ENCODE measurements around the gene LYST. TPM values are rescaled to one million over a fixed set of nuclear protein-coding genes. Genes with fewer than 3 reads are reported as not detected.
A peak's percentile ranks its signal among the peaks of the same experiment; 100 is the strongest.

The LYST gene
- total and polyA plus RNA-seq, 10 donors: 9.0 to 169 (median 98.1) TPM

DNA sequence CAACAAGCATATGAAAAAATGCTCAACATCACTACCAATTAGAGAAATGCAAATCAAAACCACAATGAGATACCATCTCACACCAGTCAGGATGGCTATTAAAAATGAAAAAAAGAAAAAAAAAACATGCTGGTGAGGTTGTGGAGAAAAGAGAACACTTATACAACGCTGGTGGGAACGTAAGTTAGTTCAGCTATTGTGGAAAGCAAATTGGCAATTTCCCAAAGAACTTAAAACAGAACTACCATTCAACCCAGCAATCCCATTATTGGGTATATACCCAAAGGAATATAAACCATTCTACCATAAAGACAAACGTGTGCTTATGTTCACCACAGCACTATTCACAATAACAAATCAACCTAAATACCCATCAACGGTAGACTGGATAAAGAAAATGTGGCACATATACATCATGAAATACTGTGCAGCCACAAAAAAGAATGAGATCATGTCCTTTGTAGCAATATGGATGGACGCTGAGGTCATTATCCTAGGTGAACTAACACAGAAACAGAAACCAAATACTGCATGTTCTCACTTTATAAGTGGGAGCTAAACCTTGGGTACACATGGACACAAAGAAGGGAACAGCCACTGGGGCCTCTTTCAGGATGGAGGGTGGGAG lies 49.5 kb downstream of the LYST start:
- H3K4me3 ChIP-seq: no peak overlapping the region
- H3K9me3 ChIP-seq: no peaks in the 10 kb centered on the region
- H3K27me3 ChIP-seq (replicated peaks in 1 of 7): no peaks in the 10 kb centered on the region
- peaks cover 0 to 13% (median 0%) of the 10 kb centered on the region in 6 donors for H3K4me1 ChIP-seq
- no peak for DNase-seq
- 77 to 91% (median 82%) methylated on average over 5 of the region's 5 CpGs for WGBS, 5 donors
- peaks cover 0 to 32% (median 2%) of the 10 kb centered on the region in 6 donors for H3K36me3 ChIP-seq
- intact Hi-C loops (cut with DNase I; ENCODE audit: low total_unique reads): no loop called here
- no peak overlapping the region for H3K27ac ChIP-seq
- TF ChIP-seq, protein P1, sequence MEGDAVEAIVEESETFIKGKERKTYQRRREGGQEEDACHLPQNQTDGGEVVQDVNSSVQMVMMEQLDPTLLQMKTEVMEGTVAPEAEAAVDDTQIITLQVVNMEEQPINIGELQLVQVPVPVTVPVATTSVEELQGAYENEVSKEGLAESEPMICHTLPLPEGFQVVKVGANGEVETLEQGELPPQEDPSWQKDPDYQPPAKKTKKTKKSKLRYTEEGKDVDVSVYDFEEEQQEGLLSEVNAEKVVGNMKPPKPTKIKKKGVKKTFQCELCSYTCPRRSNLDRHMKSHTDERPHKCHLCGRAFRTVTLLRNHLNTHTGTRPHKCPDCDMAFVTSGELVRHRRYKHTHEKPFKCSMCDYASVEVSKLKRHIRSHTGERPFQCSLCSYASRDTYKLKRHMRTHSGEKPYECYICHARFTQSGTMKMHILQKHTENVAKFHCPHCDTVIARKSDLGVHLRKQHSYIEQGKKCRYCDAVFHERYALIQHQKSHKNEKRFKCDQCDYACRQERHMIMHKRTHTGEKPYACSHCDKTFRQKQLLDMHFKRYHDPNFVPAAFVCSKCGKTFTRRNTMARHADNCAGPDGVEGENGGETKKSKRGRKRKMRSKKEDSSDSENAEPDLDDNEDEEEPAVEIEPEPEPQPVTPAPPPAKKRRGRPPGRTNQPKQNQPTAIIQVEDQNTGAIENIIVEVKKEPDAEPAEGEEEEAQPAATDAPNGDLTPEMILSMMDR (IDR thresholded peaks at IDR 0.05 in 8 of 11, conservative IDR thresholded peaks at IDR 0.05 in 3 of 11): no peak
- TF ChIP-seq POLR2A (IDR thresholded peaks at IDR 0.05) (no peak), POLR2AphosphoS5 (IDR thresholded peaks at IDR 0.05) (no peak)

DNA sequence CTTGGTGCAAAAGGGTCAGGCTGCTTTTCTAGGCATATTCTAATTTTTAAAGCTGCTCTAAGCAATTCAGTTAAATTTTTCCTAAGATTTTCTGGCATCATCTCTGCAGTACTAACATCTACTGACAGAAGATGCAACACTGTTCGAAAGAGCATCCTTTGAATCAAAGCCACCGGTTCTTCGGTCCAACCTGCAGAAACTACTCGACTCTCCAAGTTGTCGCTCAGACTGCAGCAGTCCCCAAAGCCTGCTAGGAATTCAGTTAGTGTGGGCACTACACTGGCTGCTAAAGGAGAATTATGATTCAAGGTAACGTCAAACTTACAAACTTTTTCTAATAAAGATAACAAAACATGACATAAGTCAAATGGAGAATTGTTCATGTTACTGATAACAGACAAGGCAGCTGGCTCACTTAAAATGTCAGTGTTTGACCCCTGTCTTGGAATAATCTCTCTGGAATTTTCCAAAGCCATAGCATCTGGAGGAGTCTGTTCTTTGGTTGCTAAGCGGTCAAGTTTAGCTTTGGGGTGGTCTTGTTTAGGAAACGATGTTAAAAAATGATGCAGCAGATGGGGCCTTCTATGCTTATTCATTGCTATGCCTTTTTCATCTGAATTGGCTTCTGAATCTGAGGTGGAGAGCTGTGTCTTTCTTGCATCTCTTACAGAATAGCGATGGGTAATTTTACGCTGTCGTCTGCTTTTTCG lies 56.9 kb downstream of the LYST start:
- intact Hi-C loops (cut with DNase I; ENCODE audit: low total_unique reads): no loop called here
- H3K4me3 ChIP-seq: no peak overlapping the region
- peaks cover 0 to 13% (median 0%) of the 10 kb centered on the region in 6 donors for H3K4me1 ChIP-seq
- WGBS, 5 donors: 81 to 88% (median 87%) methylated on average over 12 of the region's 12 CpGs
- peaks cover 0 to 74% (median 24%) of the 10 kb centered on the region in 6 donors for H3K36me3 ChIP-seq
- peak overlapping the region in 3 of 8 donors; percentile 2 to 28 (median 6) for H3K27ac ChIP-seq
- no peaks in the 10 kb centered on the region for H3K27me3 ChIP-seq (replicated peaks in 1 of 7)
- no peak for DNase-seq
- TF ChIP-seq POLR2AphosphoS5 (IDR thresholded peaks at IDR 0.05) (no peak), POLR2A (IDR thresholded peaks at IDR 0.05) (no peak)
- TF ChIP-seq, protein P1 (IDR thresholded peaks at IDR 0.05 in 8 of 11, conservative IDR thresholded peaks at IDR 0.05 in 3 of 11): no peak
- no peaks in the 10 kb centered on the region for H3K9me3 ChIP-seq

DNA sequence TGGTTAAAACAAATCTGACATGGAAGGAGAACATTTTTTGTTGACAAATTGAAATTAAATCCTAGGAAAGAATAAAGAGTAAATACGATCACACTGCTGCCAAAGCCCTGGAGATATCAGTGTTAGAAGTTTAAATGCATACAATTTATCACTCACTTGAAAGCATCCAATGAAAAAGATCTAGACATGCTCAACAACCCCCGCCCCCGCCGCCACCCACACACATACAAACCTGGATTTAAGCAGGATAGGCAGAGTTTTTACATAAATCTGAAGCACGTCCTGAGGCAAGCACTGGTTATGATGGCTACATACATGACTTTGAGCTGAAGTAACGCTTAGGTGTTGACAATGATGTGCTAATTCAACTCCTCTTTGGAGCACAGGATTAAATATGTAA lies 58.5 kb downstream of the LYST start:
- Histone ChIP-seq H3K9me3 (no peaks in the 10 kb centered on the region), H3K36me3 (peaks cover 0 to 83% (median 31%) of the 10 kb centered on the region in 6 donors), H3K27ac (no peak overlapping the region), H3K27me3 (replicated peaks in 1 of 7) (no peaks in the 10 kb centered on the region), H3K4me1 (peaks cover 0 to 5% (median 0%) of the 10 kb centered on the region in 6 donors), H3K4me3 (no peak overlapping the region)
- intact Hi-C loops (cut with DNase I; ENCODE audit: low total_unique reads): no loop called here
- TF ChIP-seq, protein P1 (IDR thresholded peaks at IDR 0.05 in 8 of 11, conservative IDR thresholded peaks at IDR 0.05 in 3 of 11): no peak
- no peak for TF ChIP-seq POLR2AphosphoS5 (IDR thresholded peaks at IDR 0.05)
- no peak for TF ChIP-seq POLR2A (IDR thresholded peaks at IDR 0.05)
- DNase-seq: no peak
- 93 to 95% (median 95%) methylated on average over 6 of the region's 6 CpGs for WGBS, 5 donors

DNA sequence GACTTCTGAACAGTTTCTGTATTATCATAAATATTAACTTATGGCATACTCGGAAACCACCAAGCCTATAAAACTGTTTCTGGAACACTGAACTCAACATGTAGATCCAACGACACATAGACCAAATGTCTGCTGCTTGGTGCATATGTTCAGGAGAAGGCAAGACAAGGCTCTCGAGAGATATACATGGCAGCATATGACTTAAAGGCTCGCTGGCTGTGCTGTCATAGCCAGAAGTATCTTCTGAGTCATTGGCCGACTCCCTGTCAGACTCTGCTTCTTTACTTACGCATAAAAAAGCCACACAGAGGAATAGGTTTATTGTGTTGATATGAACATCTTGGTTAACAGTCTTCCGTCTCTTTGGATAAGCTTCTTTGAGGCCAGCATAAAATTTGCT lies 60.6 kb downstream of the LYST start:
- DNase-seq: no peak
- TF ChIP-seq, protein P1 (IDR thresholded peaks at IDR 0.05 in 8 of 11, conservative IDR thresholded peaks at IDR 0.05 in 3 of 11): no peak
- TF ChIP-seq POLR2AphosphoS5 (IDR thresholded peaks at IDR 0.05) (no peak), POLR2A (IDR thresholded peaks at IDR 0.05) (no peak)
- H3K27me3 ChIP-seq (replicated peaks in 1 of 7): no peaks in the 10 kb centered on the region
- no peaks in the 10 kb centered on the region for H3K9me3 ChIP-seq
- H3K4me3 ChIP-seq: no peak overlapping the region
- H3K4me1 ChIP-seq: peaks cover 0 to 9% (median 0%) of the 10 kb centered on the region in 6 donors
- intact Hi-C loops (cut with DNase I; ENCODE audit: low total_unique reads): no loop called here
- no peak overlapping the region for H3K27ac ChIP-seq
- H3K36me3 ChIP-seq: peaks cover 0 to 83% (median 35%) of the 10 kb centered on the region in 6 donors
- WGBS, 5 donors: 79 to 94% (median 89%) methylated on average over 7 of the region's 7 CpGs

All from spleen (tissue), 11 donors.